Fibroblast of mammary gland (primary cell): Measurements from ENCODE around the gene USP12.
"Not testable (repeated sequence)": the region's sequence is repeated elsewhere in the genome, so short reads cannot be mapped to it uniquely, and the experiment has no call there.

Experiments used
- DNase-seq: peaks from one replicate; pipeline ENCODE4 v3.0.0-alpha.2; 2010; ENCODE audit warnings: low read depth
- H3K4me3 ChIP-seq: 2 replicates; pipeline ENCODE4 v1.5.1; 2011; ENCODE audit warnings: low read depth, mild to moderate bottlenecking, low read length, moderate library complexity; ENCODE audit not compliant: control insufficient read depth
- CTCF ChIP-seq: conservative IDR thresholded peaks from 2 replicates; pipeline ENCODE4 v1.5.1; 2011; ENCODE audit warnings: low read depth, low read length, inconsistent platforms; ENCODE audit not compliant: control insufficient read depth, insufficient read depth

The USP12 gene

DNA sequence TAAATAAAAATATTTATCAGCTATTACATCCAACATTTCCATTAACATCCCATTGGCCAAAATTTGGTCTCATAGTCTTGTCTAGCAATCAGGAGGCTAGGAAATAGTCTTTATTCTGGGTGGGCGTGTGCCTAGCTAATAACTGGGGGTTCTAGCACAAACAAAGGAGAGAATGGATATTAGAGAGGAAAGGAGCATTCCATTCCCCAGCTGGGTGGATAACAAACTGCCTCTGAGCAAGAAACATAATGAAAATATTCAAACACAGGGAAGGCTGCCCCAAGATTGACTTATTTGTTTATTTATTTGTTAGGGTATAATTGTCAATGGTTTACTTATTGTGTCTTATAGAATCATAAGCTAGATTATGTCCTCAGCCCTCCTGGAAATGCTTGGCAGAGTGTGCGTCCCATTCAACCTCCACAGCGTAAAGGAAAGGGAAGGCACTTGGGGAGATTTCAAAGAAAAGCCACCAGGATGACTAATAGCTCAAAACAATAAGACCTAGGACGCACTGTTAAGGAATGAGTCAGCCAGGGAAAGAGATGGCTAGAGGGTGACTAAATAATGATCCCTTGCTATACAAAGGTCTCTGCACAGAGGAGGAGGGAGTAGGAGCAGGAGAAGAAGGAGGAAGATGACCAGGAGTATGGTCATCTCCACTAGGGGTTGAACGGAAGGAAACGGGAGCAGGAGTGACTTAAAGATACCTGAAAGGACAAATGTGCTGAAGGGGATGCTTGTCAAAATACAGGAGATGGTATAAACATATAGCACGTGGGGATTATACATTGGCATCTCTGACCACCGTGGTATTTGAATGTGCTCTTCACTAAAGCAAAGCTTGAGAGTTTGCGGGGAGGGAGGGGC lies 23.5 kb upstream of the USP12 start:
- DNase-seq: peak; percentile 97
- no peak overlapping the region for H3K4me3 ChIP-seq
- peak; percentile 5 for TF ChIP-seq CTCF

DNA sequence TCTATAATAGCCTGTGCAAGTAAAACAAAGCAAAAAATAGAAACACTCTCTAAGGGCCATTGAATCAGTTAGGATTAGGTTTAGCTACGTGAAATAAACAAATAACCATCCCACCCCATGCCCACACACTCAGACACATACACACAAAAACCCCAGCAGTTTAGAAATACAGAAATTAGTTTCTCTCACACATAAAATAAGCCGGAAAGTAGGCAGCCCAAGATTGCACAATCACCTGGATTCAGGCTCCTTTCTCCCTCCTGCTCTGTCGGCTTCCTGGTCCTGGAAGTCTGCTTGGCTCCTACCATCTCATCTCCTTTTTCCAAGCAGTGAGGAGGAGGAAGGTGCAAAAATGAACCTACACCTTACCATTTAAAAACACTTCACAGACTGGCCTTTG lies 22.6 kb upstream of the USP12 start:
- DNase-seq: peak; percentile 42
- no peak for TF ChIP-seq CTCF
- no peak overlapping the region for H3K4me3 ChIP-seq

DNA sequence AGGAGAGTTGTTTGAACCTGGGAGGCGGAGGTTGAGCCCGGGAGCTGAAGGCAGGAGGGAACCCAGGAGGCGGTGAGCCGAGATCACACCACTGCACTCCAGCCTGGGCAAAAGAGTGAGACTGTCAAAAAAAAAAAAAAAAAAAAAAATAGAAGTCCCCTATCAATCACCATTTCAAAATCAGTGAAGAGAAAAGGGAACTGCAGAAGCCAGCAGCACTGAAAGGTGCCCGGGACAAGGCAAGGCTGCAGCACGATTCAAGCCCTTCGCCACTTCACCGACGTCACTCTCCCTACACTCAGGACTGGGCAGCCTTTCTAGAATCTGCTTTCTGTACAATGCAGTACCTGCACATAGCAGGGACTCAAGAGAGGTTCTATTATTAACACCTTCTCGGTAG lies 21.9 kb upstream of the USP12 start:
- TF ChIP-seq CTCF: no peak
- DNase-seq: no peak
- no peak overlapping the region for H3K4me3 ChIP-seq

GRCh38 chr13:27192973-27193372 lies 21.4 kb upstream of the USP12 start:
- DNase-seq: peak; percentile 30
- H3K4me3 ChIP-seq: no peak overlapping the region
- TF ChIP-seq CTCF: no peak

DNA sequence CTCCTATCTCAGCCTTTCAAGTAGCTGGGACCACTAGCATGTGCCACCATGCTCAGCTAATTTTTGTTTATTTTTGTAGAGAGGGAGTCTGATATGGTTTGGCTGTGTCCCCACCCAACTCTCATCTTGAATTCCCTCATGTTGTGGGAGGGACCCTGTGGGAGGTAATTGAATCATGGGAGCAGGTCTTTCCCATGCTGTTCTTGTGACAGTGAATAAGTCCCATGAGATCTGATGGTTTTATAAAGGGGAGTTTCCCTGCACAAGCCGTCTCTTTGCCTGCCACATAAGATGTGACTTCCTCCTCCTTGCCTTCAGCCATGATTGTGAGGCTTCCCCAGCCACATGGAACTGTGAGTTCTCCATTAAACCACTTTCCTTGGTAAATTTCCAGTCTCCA lies 20.8 kb upstream of the USP12 start:
- peak; percentile 37 for DNase-seq

GRCh38 chr13:27189192-27189591 lies 17.6 kb upstream of the USP12 start:
- DNase-seq: no peak
- no peak overlapping the region for H3K4me3 ChIP-seq
- no peak for TF ChIP-seq CTCF

More for the DNA sequence above, 20.8 kb upstream of the USP12 start:
- H3K4me3 ChIP-seq: not testable (repeated sequence)

GRCh38 chr13:27188239-27188638 lies 16.6 kb upstream of the USP12 start:
- DNase-seq: no peak
- TF ChIP-seq CTCF: no peak
- no peak overlapping the region for H3K4me3 ChIP-seq
